H1 (cell line): ENCODE data around the gene PLB1. TPM values are rescaled to one million over a fixed set of nuclear protein-coding genes. Genes with fewer than 3 reads are reported as not detected.

Experiments used
- NRF1 ChIP-seq: IDR thresholded peaks from 2 replicates; pipeline ENCODE4 v1.6.1; 2011; ENCODE audit warnings: mild to moderate bottlenecking, low read depth, low read length, improper control_type of control experiment
- polyA plus RNA-seq, 7 experiments: library from polyadenylated mRNA; depleted of rRNA in 3 of 7; stranded (reverse) in 5 of 7; unstranded in 2 of 7; fragments of >200 nt in 5 of 7; fragments of 200-250 nt in 2 of 7; gene quantifications; 1 replicate in 5 of 7; 2 replicates in 1 of 7; 4 replicates in 1 of 7; pipeline versions ENCODE4 v1.2.1 to v1.2.3, GENCODE V29; 2011 to 2013; ENCODE audit warnings: missing spikeins in 2 of 7, mixed read lengths in 2 of 7
- total RNA-seq: library from RNA; stranded (reverse); fragmentation: NEBNext Ultra II Directional; extraction: Animal tissue kit (Norgen Biotek cat#: 25700); gene quantifications from 2 replicates; pipeline ENCODE4 v1.2.1, GENCODE V29; 2021

PLB1 gene
- total and polyA plus RNA-seq, 2 of the 8 experiments (the other 6 are each of a cell fraction or from before 2014, with no cell fraction given): 0.20 to 0.36 TPM

DNA sequence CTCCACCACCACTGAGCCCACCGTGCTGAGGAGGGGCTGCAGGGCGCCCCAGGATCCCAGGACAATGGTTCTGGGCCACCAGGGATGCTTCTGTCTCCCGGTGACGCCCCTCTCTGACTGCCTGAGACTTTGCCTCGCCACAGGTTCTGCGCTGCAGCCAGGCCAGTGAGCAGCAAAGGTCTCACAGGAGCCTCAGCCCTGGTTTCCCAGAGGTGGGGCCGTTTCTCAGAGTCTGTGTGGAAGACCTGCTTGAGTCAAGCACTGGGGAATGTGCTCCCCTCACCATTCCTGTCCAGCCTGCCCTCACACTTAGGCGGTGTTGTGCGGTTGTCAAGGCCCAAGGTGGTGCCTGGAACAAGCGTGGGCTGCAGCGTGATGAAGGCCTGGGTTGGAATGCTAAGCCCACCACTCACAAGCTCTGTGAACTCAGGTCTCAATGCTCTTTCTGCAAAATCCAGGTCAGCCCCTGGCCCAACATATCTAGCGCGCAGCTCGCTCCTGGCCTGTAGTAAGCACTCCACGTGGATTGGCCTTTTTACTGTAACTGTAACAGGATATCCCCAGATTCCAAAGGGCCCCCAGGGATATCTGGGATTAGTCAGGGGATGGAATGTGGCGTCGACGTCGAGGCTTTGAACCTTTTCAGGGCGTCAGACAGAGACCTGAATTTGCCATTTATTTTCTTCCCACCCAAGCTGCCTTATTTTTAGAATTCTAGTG lies 47.6 kb downstream of the PLB1 start (continued):
- TF ChIP-seq NRF1: no peak
